DMS114 treated with DMSO at 0.1 percent for 48 hours (cell line): Measurements from ENCODE around the gene C17orf50.
"Not testable (repeated sequence)": the region's sequence is repeated elsewhere in the genome, so short reads cannot be mapped to it uniquely, and the experiment has no call there.

ENCODE experiments used
- DNase-seq: peaks from one replicate; lab custom pipeline; 2025; ENCODE audit not compliant: unreplicated experiment; lab: John Stamatoyannopoulos, UW

The C17orf50 gene

GRCh38 chr17:35751541-35751940, 9.1 kb upstream of the C17orf50 start:
- not testable (repeated sequence) for DNase-seq

- no peak for DNase-seq
These were observed 8.2 kb upstream of the C17orf50 start for GRCh38 chr17:35752471-35752870.

GRCh38 chr17:35752945-35753764, 7.5 kb upstream of the C17orf50 start, which contains the start of gene GAS2L2:
Gene GAS2L2 (minus strand): TSS chr17:35753239. CDS start chr17:35752850, 389 bp downstream.
- no peak for DNase-seq

- DNase-seq, result no peak
These were observed 3.4 kb upstream of the C17orf50 start for GRCh38 chr17:35757243-35757642.

- DNase-seq, result no peak
These were observed 914 bp downstream of the C17orf50 start for GRCh38 chr17:35761601-35762000.

- DNase-seq, result no peak
These were observed 3.1 kb downstream of the C17orf50 start for GRCh38 chr17:35763767-35764122.

- DNase-seq, result peak; percentile 69
These were observed 3.7 kb downstream of the C17orf50 start for GRCh38 chr17:35764123-35764991.

- no peak for DNase-seq
These were observed 4.5 kb downstream of the C17orf50 start for GRCh38 chr17:35765086-35765710.

- DNase-seq, result no peak
These were observed 5.2 kb downstream of the C17orf50 start for GRCh38 chr17:35765756-35766488.

GRCh38 chr17:35766489-35766877, 5.8 kb downstream of the C17orf50 start:
- no peak for DNase-seq

GRCh38 chr17:35766903-35767510, 6.3 kb downstream of the C17orf50 start:
- DNase-seq, result peak; percentile 10

- no peak for DNase-seq
These were observed 8.1 kb downstream of the C17orf50 start for GRCh38 chr17:35768797-35769196.

GRCh38 chr17:35769895-35770486, 9.3 kb downstream of the C17orf50 start:
- DNase-seq, result no peak

- no peak for DNase-seq
These were observed 12.4 kb downstream of the C17orf50 start for GRCh38 chr17:35773129-35773528.

GRCh38 chr17:35773679-35774425, 13.2 kb downstream of the C17orf50 start:
- no peak for DNase-seq

- DNase-seq, result no peak
These were observed 13.8 kb downstream of the C17orf50 start for GRCh38 chr17:35774499-35774898.

- DNase-seq, result no peak
These were observed 14.4 kb downstream of the C17orf50 start for GRCh38 chr17:35775039-35775438.

- no peak for DNase-seq
These were observed 14.9 kb downstream of the C17orf50 start for GRCh38 chr17:35775583-35775982.

GRCh38 chr17:35778641-35779196, 18.0 kb downstream of the C17orf50 start:
- DNase-seq, result no peak
